Glomerular endothelial cell (primary cell): ENCODE results near the gene ZWILCH. TPM values are rescaled to one million over a fixed set of nuclear protein-coding genes. Genes with fewer than 3 reads are reported as not detected.

ENCODE experiments used
- DNase-seq: peaks from one replicate; pipeline ENCODE4 v3.0.0-alpha.2; 2011; ENCODE audit warnings: low read depth, low spot score; ENCODE audit errors: extremely low read depth
- total RNA-seq: library from RNA; depleted of rRNA; stranded (reverse); fragments of >200 nt; gene quantifications from 2 replicates; pipeline ENCODE4 v1.2.3, GENCODE V29; 2015

ZWILCH gene
- total RNA-seq, 1 donor from 2014 or later: 11.8 TPM

DNA sequence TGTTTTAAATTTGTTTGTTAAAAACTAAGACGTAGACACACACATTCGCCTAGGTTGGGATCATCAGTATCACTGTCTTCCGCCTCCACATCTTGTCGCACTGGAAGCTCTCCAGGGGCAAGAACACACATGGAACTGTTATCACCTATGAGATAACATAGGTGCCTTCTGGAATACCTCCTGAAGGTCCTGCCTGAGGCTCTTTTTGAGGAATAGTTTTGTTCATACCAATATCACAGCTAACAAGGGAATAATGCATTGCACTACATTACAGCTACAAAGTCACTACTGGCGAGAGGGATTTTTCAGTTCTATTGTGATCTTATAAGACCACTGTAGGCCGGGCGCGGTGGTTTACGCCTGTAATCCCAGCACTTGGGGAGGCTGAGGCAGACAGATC is 29.9 kb downstream of the ZWILCH start:
- no peak for DNase-seq

DNA sequence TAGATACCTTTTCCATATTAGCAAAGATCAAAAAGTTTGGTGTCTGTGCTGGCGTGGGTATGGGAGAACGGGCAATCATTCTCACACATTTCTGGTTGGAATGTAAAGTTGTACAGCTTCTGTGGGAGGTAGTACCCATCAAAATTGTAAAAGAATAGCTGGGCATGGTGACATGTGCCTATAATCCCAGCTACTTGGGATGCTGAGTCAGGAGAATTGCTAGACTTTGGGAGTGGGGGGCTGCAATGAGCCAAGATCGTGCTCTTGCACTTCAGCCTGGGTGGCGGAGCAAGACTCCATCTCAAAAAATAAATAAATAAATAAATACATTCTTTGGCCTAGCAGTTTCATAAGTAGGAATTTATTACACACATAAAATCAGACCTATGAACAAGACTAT is 37.8 kb downstream of the ZWILCH start:
- DNase-seq: no peak

DNA sequence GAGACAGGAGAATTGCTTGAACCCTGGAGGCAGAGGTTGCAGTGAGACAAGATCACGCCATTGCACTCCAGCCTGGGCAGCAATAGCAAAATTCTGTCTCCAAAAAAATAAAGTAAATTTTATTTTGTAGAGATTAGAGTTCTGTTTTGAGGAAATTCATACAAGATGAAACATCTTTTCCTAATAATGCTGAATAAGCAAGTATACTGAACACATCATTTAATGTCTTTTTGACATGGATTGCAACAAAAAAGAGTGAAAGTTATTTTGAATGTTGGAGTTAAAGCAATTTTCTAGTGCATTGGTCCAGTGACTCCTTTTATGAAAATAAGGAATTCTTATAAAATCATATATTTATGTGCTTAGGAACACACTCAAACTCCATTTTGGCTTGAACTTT is 40.1 kb downstream of the ZWILCH start:
- no peak for DNase-seq

DNA sequence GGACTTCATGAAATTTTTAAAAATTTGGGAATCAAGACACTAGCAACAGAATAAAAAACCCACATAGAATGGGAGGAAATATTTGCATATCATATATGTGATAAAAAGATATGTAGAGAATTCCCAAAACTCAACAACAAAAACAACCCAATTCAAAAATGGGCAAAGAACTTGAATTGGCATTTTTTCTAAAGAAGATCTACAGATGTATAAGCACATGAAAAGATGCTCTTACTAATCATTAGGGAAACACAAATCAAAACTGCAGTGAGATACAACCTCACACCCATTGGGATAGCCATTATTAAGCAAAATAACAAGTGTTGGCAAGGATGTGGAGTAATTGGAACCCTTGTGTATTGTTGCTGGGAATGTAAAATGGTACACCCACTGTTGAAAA is 50.6 kb downstream of the ZWILCH start:
- DNase-seq: no peak

DNA sequence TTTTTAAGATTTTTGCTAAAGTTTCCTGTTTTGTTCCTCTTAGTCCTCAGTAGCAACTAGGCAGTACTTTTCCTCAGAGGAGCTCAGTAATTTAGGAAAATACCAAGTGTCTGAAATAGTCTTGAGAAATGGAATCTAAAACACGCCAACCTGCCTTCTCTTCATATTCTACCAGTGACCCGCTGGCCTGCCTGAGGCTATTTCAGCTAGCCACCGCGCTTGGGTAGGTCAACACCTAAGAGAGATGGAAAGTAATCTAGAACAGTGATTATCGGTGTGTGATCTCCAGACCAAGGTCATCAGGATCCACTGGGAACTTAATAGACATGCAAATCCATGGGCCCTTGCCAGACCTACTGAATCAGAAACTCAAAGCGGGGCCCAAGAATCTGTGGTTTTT is 53.1 kb downstream of the ZWILCH start:
- DNase-seq: no peak

DNA sequence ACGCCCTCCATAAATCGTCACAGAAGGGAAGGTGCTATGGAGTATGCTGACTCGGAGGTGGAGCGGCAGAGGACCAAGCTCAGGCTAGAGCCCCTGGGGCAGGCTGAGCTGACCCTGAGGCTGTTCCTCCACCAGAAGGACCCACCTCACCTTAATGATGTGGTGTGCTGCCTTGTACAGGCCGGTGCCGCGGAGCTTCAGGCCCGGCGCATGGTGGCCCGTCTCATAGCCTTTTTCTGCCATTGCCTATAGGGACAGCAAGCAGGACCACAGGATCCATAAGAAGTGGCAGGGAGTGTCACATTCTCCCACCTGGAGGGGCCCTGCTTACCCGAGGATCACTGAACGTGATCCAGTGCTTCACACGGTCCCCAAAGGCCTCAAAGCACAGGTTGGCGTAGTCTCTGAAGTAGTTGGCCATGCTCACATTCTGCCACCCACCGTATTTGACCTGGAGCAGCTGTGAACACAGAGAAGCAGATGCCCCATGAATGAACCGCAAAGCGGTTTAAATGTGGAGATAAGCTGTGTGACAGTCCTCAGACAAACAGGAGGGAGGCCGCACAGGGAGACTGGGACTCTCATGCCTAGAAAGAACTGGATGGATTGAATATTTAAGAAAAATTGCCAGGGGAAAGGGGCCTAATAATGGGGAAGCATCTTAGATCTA is 55.9 kb downstream of the ZWILCH start:
- no peak for DNase-seq

DNA sequence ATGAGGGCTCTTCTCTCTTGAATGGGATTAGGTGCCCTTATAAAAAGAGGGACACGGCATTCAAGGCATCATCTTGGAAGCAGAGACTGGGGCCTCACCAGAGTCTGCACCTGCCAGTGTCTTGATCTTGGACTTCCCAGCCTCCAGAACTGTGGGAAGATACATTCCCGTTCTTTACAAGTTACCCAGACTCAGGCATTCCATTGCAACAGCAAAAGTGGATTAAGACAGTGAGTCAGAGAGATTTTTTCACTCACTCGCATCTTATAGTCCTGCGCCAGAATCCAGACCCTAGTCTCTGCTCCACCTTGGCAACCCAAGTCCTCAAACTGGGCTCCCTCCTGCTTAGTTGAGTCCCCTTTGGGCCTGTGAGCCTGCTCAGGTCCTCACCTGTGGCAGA is 58.0 kb downstream of the ZWILCH start:
- DNase-seq: no peak

DNA sequence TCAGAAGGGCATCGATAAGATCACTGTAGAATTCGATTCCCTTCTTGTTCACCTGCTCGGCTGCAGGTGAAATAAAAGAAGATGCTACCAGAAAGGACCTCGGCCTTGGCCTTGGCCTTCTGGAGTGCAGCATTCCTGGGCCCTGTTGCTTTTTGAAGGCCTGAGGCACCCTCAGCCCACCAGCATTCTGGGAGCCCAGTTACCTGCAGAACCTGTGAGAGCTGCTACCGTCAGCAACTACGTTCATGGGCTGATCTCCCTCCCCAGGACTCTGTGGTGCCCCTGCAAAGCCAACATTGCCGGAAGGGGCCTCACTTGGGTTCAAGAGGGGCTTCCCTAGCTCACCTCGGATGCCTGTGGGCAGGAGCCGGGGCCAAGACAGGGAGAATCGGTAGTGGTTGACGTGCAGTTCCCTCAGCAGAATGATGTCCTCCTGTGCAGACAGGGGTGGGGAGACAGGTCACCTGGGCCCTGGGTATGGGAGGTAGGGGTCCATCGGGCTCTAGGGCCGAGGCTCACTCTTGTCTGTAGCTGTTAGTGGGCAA is 58.5 kb downstream of the ZWILCH start:
- no peak for DNase-seq

DNA sequence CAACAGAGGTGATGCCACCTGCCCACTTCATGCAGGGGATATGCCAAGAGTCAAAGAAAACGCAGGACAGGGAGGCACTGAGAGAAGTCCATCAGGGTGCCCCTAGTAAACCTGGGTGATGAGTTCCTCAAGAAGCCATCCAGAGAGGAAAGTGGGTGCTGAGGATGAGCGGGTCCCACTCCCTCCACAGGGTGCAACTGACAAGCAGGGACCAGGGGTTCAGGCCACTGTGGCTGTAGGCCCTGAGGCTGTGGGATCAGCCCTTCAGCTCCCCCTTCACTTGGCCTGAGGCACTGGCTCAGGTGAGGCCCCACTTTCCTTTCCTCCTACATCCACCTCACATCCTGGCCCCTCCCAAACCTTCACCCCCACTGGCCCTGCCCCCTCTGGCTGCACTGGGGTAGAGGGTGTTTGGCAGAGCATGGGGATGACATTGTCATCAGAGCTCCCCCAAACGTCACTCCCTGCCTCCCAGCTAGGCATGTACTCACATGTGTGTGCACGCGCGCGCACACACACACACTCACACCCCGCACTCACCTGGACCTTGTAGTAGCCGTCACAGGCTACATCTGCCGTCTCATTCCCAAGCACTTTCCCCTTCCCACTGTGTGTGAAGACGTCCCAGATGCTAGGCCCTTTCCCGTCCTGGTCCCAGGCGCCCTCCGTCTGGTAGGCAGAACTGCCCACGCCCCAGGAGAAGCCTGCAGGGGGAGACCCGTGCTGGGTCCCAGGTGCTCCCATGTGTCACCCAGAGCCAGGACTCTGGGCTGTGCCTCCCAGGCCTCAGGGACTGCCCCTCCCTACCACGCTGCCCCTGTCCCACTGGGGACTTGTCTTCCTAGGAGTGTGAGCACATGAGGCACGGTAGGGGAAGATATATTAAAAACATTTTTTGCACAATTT is 59.3 kb downstream of the ZWILCH start:
- DNase-seq: no peak

DNA sequence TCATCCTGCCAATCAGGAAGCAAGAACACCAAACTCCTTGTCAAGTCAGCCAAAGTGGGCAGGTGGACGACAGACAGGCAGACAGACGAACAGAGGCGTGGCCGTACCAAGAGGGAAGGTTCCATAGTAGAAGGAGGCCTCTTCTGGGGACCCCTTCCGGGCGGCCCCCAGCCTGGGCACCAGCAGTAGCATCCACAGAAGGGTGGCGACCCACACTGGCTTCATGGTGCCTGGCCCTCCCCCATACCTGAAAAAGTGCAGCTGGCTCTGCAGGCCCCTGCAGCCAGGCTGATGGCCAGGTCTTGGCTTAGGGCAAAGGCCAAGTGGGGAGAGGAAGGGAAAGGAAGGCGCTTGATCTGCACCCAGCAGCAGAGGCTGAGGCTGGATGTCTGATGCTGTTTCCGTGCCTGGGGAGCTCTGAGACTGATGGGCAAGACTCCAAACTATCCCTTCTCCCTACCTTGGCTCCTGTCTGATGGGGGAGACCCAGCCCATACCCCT is 60.1 kb downstream of the ZWILCH start:
- no peak for DNase-seq

DNA sequence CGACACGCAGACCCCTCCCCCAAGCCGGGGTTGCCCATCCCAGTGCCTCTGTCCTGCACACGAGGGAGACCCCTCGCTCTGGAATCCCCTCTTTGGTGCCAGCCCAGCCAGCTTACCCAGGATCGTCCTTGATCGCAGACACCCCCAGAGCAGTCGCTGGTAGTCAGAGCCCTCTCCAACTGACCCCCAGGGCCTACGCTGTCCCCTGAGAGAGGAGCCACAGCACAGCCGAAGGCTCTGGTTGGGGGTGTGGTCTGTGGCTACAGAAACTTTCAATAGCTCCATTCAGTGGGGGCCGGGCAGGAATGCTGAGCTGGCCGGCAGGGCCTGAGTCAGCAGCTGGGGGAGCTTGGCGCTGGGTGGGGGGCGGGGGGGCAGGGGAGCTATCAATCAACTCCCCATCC is 60.6 kb downstream of the ZWILCH start, which contains the start of gene LCTL:
TSS of gene LCTL (minus strand) at position 258 of the 404 bp plus-strand sequence. CDS start 633 bp downstream, outside the sequence.
- no peak for DNase-seq

DNA sequence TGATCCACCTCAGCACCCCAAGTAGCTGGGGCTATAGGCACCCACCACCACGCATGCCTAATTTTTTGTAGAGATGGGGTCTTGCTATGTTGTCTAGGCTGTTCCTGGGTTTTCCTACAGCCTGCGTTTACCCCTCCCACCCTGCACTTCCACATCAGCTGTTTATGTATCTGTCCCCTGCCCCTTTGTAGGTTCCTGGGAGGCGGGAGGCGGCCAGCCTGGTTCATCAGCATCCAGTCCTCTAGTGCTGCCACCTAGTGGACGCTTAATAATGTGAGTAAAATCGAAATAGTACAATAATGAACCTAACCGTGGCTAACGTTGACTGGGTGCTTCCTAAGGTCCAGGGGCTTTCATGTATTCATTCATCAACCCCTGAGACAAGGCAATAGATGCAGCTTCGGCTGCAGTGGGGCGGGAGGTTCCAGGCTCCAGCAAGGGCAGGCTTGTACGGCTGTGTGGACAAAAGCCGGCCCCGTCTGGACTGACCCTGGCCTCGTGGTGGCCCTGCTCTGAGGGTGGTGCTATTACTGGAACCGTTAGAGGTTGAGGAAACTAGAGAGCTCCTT is 61.9 kb downstream of the ZWILCH start:
- no peak for DNase-seq

DNA sequence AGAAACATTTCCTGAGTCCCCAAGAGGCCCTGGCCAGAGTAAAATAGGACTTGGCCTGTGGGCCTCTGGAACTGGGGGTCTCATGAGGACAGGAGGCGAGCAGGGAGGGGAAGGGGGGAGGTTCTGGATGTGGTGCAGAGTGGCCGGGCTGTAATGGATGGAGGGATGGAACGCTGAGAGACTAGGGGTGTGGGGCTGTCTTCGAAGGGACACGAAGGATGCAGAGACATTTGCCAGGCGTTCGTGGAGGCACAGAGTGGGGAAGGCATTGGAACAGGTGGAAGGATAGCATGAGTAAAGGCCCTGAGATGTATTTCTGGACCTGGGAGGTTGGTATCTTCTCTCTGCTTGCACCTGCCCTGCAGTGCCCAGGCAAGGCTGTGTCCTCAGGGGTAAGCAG is 62.8 kb downstream of the ZWILCH start:
- no peak for DNase-seq

DNA sequence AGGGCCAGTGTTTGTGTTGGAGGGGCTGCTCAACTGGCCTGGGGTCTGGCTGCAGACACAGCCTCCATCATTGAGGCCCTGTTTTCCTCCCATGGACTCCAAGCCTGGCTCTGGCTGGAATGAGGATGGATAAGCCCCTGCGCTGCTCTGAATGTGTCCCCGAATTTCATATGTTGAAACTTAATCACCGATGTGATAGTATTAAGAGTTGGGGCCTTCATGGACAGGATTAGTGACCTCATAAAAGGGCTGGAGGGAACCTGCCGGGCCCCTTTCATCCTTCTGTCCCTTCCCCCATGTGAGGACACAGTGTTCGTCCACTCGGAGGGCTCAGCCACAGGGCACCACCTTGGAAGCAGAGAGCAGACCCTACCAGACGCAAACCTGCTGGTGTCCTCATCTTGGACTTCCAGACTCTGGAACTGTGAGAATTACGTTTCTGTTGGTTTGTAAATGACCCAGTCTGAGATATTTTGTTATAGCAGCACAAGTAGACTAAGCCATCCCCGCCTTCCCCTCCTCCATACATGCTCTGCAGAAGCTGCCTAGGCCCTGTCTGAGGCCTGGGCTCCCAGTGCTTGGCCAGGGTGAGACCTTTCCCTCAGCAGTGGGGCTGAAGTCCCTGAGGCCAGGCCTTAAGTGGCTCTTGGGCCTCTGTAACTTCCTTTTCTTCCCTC is 64.5 kb downstream of the ZWILCH start:
- DNase-seq: no peak

DNA sequence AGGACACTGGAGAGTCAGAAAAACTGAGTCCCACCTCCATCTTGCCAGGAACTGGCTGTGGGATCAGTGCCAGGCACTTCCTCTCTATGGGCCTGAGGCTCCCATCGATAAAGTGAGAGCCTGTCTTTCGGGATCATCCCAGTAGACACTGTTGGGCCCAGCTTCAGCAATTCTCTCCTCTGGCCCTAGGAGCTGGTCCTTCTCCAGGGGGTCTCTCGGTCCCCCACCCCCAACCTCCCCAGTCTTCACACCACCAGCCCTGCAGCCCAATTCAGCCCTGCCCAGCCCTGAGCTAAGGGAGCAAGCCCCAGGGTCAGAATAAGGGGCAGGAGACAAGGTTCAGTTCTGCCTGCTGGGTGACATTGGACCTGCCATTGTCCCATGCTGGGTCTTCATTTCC is 65.2 kb downstream of the ZWILCH start:
- no peak for DNase-seq

DNA sequence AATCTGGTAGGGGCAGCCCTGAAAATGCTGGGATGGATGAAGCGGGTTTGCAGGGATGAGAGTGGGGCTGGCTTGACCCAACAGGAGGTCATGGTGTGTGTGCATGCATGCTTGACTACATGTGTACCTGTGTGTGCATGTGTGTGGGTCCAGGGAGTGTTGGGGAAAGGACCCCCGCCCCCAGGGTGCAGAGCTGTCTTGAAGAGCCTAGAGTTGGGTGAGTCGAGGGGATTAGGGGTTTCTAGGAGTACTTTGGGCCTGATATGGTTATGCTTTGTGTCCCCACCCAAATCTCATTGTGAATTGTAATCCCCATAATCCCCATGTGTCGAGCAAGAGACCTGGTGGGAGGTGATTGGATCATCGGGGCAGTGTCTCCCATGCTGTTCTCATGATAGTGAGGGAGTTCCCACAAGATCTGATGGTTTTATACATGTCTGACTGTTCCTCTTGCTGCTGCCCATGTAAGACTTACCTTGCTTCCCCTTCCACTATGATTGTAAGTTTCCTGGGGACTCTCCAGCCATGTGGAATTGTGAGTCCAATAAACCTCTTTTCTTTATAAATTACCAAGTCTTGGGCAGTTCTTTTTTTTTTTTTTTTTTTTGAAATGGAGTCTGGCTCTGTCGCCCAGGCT is 65.8 kb downstream of the ZWILCH start:
- DNase-seq: no peak

DNA sequence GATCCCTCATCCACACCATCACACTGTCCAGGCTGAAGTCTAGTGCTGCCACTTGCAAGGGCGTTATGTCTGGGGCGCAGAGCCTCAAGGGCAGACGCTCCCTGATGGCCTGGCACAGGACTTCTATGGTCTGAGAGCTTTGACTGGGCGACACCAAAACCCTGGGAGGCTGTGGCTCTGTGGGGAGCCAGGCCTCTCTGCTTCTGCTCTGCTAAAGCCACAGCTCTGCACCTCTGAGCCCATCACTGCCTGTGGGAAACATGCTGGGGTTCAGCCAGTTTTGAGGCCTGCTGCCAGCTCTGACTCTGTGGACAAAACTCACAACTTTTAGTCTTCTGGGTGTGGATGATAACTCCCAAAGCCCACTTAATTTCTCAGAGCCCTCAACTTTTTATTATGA is 67.0 kb downstream of the ZWILCH start:
- no peak for DNase-seq

DNA sequence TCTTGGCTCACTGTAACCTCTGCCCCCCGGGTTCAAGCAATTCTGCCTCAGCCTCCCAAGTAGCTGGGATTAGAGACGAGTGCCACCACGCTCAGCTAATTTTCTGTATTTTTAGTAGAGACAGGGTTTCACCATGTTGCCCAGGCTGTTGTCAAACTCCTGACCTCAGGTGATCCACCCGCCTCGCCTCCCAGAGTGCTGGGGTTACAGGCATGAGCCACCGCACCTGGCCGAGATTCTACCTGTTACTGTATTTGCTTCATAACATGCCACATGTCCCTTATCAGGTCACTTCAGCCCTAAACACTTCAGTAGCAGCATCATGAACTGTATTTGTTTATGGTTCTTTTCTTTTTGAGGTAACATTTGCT is 68.2 kb downstream of the ZWILCH start:
- no peak for DNase-seq

DNA sequence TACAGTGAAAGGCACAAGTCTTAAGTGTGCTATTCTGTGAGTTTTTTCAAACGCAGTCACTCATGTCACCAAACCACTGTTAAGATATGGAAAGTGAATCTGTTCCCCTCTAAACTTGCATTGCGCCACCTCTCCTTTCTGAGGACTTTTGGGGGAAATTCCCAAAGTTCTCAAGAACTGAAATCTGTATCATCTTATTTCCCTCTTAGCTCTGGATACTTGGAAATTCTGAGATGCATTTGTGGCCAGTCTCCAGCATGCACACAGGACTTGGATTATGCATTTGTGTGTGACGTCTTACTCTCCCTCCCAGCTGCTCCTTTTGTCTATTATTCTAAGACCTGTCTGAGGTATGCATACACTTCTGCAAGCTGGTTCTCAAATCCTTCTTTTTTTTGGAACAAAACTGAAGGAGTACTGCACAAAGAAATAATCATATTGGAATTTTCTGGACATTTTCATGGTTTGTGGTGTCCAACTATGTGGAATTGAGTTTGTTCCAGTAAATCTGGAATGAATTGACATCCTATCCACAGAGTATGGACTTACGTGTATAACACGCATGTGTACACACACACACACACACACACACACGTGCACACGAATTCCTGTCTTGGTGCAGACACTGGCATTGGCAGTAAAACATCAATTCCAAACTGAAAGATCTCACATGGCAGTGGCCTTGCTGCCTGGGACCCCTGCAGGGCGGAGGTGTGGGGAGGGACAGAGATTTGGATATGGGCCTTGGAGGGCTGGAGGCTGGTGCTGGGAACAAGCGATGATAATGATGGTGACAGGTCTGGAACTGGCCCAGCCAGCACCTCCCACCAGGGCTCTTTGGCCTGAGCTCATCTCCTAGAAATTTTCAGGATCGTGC is 68.8 kb downstream of the ZWILCH start:
- no peak for DNase-seq
